OCI-LY3 (cell line): ENCODE data around the gene BRAF.

Experiments
- EZH2phosphoT487 ChIP-seq: fragments of 200-600 bp; shearing (Covaris generic); IDR thresholded peaks from 2 replicates; pipeline ENCODE4 v1.6.1; 2018; ENCODE audit warnings: antibody characterized with exemption, mixed run types, low read depth
- TF ChIP-seq, protein P1 (sequence below): fragments of 200-600, 300-600 bp; sonication (generic); IDR thresholded peaks from 2 replicates; pipeline ENCODE4 v1.5.1; 2014; ENCODE audit warnings: antibody characterized with exemption, low read length, low read depth

DNA sequence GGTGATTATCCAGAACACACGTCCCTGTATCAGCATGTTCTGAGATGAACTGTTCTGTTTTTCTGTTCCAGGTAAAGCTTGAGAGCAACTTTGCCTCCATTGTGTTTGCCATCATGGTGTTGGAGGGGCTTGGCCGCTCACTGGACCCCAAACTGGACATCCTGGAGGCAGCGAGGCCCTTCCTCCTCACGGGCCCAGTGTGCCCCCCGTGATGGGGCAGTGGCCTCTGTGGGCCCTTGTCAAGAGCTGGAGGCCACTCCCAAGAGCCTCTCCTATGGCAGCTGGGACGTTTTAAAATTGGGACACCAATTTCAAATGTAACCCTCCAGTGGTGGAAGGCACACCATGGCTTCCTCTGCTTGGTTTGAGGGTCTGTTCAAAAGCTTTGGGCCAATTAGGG lies 230.1 kb downstream of the BRAF start:
- TF ChIP-seq, protein P1, sequence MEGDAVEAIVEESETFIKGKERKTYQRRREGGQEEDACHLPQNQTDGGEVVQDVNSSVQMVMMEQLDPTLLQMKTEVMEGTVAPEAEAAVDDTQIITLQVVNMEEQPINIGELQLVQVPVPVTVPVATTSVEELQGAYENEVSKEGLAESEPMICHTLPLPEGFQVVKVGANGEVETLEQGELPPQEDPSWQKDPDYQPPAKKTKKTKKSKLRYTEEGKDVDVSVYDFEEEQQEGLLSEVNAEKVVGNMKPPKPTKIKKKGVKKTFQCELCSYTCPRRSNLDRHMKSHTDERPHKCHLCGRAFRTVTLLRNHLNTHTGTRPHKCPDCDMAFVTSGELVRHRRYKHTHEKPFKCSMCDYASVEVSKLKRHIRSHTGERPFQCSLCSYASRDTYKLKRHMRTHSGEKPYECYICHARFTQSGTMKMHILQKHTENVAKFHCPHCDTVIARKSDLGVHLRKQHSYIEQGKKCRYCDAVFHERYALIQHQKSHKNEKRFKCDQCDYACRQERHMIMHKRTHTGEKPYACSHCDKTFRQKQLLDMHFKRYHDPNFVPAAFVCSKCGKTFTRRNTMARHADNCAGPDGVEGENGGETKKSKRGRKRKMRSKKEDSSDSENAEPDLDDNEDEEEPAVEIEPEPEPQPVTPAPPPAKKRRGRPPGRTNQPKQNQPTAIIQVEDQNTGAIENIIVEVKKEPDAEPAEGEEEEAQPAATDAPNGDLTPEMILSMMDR: no peak
- no peak for TF ChIP-seq EZH2phosphoT487
